AG04450 (cell line): ENCODE results near the gene RNU1-2. TPM values are rescaled to one million over a fixed set of nuclear protein-coding genes. Genes with fewer than 3 reads are reported as not detected.

Source experiments
- CTCF ChIA-PET: fragments of 300-600, 350-600 bp; formaldehyde crosslinking; extraction: SDS; loops from one replicate; lab custom pipeline; 2022; ENCODE audit warnings: antibody characterized with exemption, inconsistent platforms; lab: Charles Lee
- POLR2A ChIA-PET: fragments of 350-600 bp; formaldehyde crosslinking; extraction: SDS; loops from one replicate; lab custom pipeline; 2021; ENCODE audit warnings: antibody characterized with exemption, inconsistent platforms; lab: Yijun Ruan, JAX
- DNase-seq: peaks from one replicate; pipeline ENCODE4 v3.0.0-alpha.2; 2011; ENCODE audit warnings: low read depth, low spot score
- H3K27ac ChIP-seq: one replicate; pipeline ENCODE4 v1.5.1; 2012; ENCODE audit warnings: low read depth, low read length, control low read depth
- H3K27me3 ChIP-seq: one replicate; pipeline ENCODE4 v1.6.0; 2012; ENCODE audit warnings: low read length; ENCODE audit not compliant: control insufficient read depth, insufficient read depth
- H3K4me3 ChIP-seq: 2 replicates; pipeline ENCODE4 v1.5.1; 2011; ENCODE audit warnings: mild to moderate bottlenecking, low read depth, low read length, control low read depth
- H3K9me3 ChIP-seq: 2 replicates; pipeline ENCODE4 v1.5.1; 2012; ENCODE audit warnings: low read length; ENCODE audit not compliant: control insufficient read depth, insufficient read depth
- polyA plus RNA-seq: library from polyadenylated mRNA; depleted of rRNA; stranded (reverse); fragments of >200 nt; gene quantifications from 2 replicates; pipeline ENCODE4 v1.2.3, GENCODE V29; 2011
- TF ChIP-seq, protein P1 (sequence below): IDR thresholded peaks from 2 replicates; pipeline ENCODE4 v1.5.1; 2011; ENCODE audit warnings: low read depth, low read length, control low read depth, inconsistent platforms

The RNU1-2 gene
- polyA plus RNA-seq, 1 experiment = not detected

GRCh38 chr1:16904560-16905109, 8.9 kb downstream of the RNU1-2 start:
- H3K27ac ChIP-seq = peak overlapping the region; percentile 100
- no peaks in the 10 kb centered on the region for H3K27me3 ChIP-seq
- DNase-seq = peak; percentile 97
- ChIA-PET POLR2A (interaction anchor here (0.6 to 2.2 kb wide), 8 partner anchors 9 to 529 kb away, joined by 3 to 31 read pairs (median 4); partner anchors contain the start of genes RNU1-1 and RNU1-2), CTCF (interaction anchor here (1.7 kb wide), 1 partner anchor 56 kb away, joined by 5 read pairs; no protein-coding TSS in a partner anchor)
- H3K9me3 ChIP-seq = peaks cover 3% of the 10 kb centered on the region; the same call in 1 of the 2 replicates
- peak overlapping the region; percentile 75 for H3K4me3 ChIP-seq
- TF ChIP-seq, protein P1, sequence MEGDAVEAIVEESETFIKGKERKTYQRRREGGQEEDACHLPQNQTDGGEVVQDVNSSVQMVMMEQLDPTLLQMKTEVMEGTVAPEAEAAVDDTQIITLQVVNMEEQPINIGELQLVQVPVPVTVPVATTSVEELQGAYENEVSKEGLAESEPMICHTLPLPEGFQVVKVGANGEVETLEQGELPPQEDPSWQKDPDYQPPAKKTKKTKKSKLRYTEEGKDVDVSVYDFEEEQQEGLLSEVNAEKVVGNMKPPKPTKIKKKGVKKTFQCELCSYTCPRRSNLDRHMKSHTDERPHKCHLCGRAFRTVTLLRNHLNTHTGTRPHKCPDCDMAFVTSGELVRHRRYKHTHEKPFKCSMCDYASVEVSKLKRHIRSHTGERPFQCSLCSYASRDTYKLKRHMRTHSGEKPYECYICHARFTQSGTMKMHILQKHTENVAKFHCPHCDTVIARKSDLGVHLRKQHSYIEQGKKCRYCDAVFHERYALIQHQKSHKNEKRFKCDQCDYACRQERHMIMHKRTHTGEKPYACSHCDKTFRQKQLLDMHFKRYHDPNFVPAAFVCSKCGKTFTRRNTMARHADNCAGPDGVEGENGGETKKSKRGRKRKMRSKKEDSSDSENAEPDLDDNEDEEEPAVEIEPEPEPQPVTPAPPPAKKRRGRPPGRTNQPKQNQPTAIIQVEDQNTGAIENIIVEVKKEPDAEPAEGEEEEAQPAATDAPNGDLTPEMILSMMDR = no peak

GRCh38 chr1:16905110-16905867, 9.5 kb downstream of the RNU1-2 start:
- ChIA-PET CTCF (interaction anchor here (0.6 kb wide), 1 partner anchor 54 kb away, joined by 3 read pairs; no protein-coding TSS in a partner anchor), POLR2A (interaction anchor here (0.6 to 2.2 kb wide), 7 partner anchors 9 to 935 kb away, joined by 3 to 31 read pairs (median 4); partner anchors contain the start of genes RNU1-1 and RNU1-2)
- Histone ChIP-seq H3K27ac (peak overlapping the region; percentile 100), H3K9me3 (peaks cover 3% of the 10 kb centered on the region; the same call in 1 of the 2 replicates), H3K4me3 (peak overlapping the region; percentile 75), H3K27me3 (no peaks in the 10 kb centered on the region)
- peak; percentile 88 for DNase-seq
- TF ChIP-seq, protein P1 = no peak

- CTCF ChIA-PET = interaction anchor here (0.6 kb wide), 1 partner anchor 53 kb away, joined by 3 read pairs; no protein-coding TSS in a partner anchor
- H3K4me3 ChIP-seq = no peak overlapping the region
- peak overlapping the region; percentile 82 for H3K27ac ChIP-seq
- TF ChIP-seq, protein P1 = no peak
- DNase-seq = no peak
- peaks cover 3% of the 10 kb centered on the region; the same call in 1 of the 2 replicates for H3K9me3 ChIP-seq
- POLR2A ChIA-PET = interaction anchor here (1.2 to 2.2 kb wide), 2 partner anchors 10 to 285 kb away, joined by 4 to 31 read pairs; partner anchors contain the start of gene RNU1-2
- no peaks in the 10 kb centered on the region for H3K27me3 ChIP-seq
Measured at GRCh38 chr1:16905868-16906702, 10.3 kb downstream of the RNU1-2 start.

DNA sequence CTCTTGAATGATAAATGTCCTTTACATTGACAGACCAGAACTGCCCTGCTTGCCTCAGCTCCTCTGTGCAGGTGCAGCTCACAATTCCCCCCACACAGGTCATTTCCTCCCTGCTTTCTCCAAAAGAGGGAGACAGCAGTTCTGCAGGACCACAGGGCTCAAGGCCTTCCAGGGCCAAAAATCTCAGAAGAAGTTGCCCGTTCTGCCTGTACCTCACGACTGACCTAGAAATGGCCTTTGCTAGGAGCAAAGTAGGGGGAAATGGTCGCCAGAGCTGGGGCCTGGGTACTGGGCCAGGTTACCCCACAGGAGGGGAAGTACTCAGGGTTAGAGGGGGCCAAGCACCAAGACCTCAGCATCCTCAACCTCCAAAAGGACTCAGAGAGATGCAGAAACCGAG, 11.1 kb downstream of the RNU1-2 start:
- Histone ChIP-seq H3K27ac (no peak overlapping the region), H3K4me3 (no peak overlapping the region), H3K27me3 (no peaks in the 10 kb centered on the region), H3K9me3 (peaks cover 3% of the 10 kb centered on the region; the same call in 1 of the 2 replicates)
- DNase-seq = no peak
- ChIA-PET CTCF (no interaction called here), POLR2A (no interaction called here)
- TF ChIP-seq, protein P1 = no peak
